Body of pancreas (tissue), 4 donors: ENCODE measurements around the gene PLEKHG4B. TPM values are rescaled to one million over a fixed set of nuclear protein-coding genes. Genes with fewer than 3 reads are reported as not detected.

Source experiments
- ATAC-seq: fragments of 150-250 bp; one replicate; pipeline ENCODE4 v1.9.1; 2016
- DNase-seq, 4 donors: peaks; one replicate each; pipeline ENCODE4 v3.0.0-alpha.2; 2019
- H3K27ac ChIP-seq, 4 donors: fragments of 200-600 bp; sonication (generic); 1 replicate in 3 of 4; 2 replicates in 1 of 4; pipeline versions ENCODE4 v1.5.1 to v1.6.1; 2016 to 2019; ENCODE audit warnings: mild to moderate bottlenecking in 1 of 4, mixed read lengths in 1 of 4, moderate library complexity in 1 of 4
- H3K27me3 ChIP-seq, 2 donors: fragments of 200-600 bp; sonication (generic); one replicate each; pipeline ENCODE4 v1.6.0; 2016; ENCODE audit warnings: mild to moderate bottlenecking in 1 of 2
- H3K36me3 ChIP-seq, 2 donors: fragments of 200-600 bp; sonication (generic); replicated peaks in 1 of 2; 2 replicates each; pipeline ENCODE4 v1.5.1; 2016; ENCODE audit warnings: low read depth in 2 of 2; ENCODE audit not compliant: insufficient read depth in 1 of 2
- H3K4me1 ChIP-seq: fragments of 200-600 bp; sonication (generic); one replicate; pipeline ENCODE4 v1.6.0; 2016
- H3K4me3 ChIP-seq, 2 donors: fragments of 200-600 bp; sonication (generic); 1 replicate in 1 of 2; 2 replicates in 1 of 2; pipeline ENCODE4 v1.5.1; 2016 to 2019
- H3K9me3 ChIP-seq, 3 donors: fragments of 200-600 bp; sonication (generic); 1 replicate in 2 of 3; 2 replicates in 1 of 3; pipeline ENCODE4 v1.5.1; 2016
- POLR2A ChIP-seq, 3 donors: fragments of 450-650 bp; IDR thresholded peaks; one replicate each; pipeline ENCODE4 v1.6.1; 2016; ENCODE audit warnings: antibody characterized with exemption in 3 of 3, mild to moderate bottlenecking in 2 of 3
- WGBS, 2 donors: methylation state at CpG; one replicate each; pipeline ENCODE4 v1.1.5; 2017; 5-methylcytosine and 5-hydroxymethylcytosine counted together
- intact Hi-C: fragments of 100-400 bp; cut with DNase I; formaldehyde crosslinking; loops from one replicate; pipeline ENCODE4 v1.15.1; 2023
- total RNA-seq, 2 donors: library from RNA; depleted of rRNA; stranded (reverse); fragments of >200 nt; gene quantifications; one replicate each; pipeline ENCODE4 v1.1.0, GENCODE V29; 2016
- TF ChIP-seq, protein P1 (sequence below), 7 experiments: fragments of 450-650 bp in 4 of 7; fragments of 200-600 bp in 3 of 7; sonication (generic) in 3 of 7; IDR thresholded peaks; one replicate each; pipeline ENCODE4 v1.5.1; 2016 to 2019; ENCODE audit warnings: antibody characterized with exemption in 7 of 7

The PLEKHG4B gene
- total RNA-seq, 2 donors from 2014 or later = 0.99 to 1.3 TPM

- TF ChIP-seq, protein P1, sequence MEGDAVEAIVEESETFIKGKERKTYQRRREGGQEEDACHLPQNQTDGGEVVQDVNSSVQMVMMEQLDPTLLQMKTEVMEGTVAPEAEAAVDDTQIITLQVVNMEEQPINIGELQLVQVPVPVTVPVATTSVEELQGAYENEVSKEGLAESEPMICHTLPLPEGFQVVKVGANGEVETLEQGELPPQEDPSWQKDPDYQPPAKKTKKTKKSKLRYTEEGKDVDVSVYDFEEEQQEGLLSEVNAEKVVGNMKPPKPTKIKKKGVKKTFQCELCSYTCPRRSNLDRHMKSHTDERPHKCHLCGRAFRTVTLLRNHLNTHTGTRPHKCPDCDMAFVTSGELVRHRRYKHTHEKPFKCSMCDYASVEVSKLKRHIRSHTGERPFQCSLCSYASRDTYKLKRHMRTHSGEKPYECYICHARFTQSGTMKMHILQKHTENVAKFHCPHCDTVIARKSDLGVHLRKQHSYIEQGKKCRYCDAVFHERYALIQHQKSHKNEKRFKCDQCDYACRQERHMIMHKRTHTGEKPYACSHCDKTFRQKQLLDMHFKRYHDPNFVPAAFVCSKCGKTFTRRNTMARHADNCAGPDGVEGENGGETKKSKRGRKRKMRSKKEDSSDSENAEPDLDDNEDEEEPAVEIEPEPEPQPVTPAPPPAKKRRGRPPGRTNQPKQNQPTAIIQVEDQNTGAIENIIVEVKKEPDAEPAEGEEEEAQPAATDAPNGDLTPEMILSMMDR (IDR thresholded peaks at IDR 0.05) = no peak
- TF ChIP-seq POLR2A (IDR thresholded peaks at IDR 0.05) = no peak
- intact Hi-C loops = no loop called here
- Histone ChIP-seq H3K9me3 (no peaks in the 10 kb centered on the region), H3K27ac (no peak overlapping the region), H3K4me3 (no peak overlapping the region), H3K27me3 (no peaks in the 10 kb centered on the region), H3K4me1 (no peaks in the 10 kb centered on the region), H3K36me3 (no peaks in the 10 kb centered on the region)
- 74 to 79% methylated on average over 12 of the region's 12 CpGs for WGBS, 2 donors
- ATAC-seq (no peak), DNase-seq (no peak)
Measured at GRCh38 chr5:157126-157715, 65.3 kb downstream of the PLEKHG4B start.

DNA sequence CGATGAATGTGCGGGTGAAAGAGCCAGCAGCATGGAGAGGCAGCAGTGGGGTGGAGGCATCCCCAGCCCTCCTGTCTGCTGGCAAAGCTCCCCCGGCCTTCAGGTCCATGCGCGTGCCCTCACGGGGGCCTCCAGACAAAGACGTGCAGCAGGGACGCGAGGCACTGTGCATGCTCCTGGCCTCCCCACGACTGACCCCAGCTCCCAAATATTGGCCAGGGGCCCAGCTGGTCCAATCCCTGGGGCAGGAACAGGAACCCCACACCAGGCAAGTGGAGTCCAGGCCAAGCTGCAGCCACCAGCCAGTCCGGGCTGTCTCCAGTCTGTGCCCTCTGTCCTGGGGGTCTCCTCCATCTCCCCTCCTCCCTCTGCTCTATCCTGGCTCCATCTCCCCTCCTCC is 65.8 kb downstream of the PLEKHG4B start:
- Histone ChIP-seq H3K9me3 (no peaks in the 10 kb centered on the region), H3K4me3 (no peak overlapping the region), H3K4me1 (no peaks in the 10 kb centered on the region), H3K27me3 (no peaks in the 10 kb centered on the region), H3K27ac (no peak overlapping the region), H3K36me3 (no peaks in the 10 kb centered on the region)
- no peak for ATAC-seq
- DNase-seq = no peak
- intact Hi-C loops = no loop called here
- WGBS, 2 donors = 79 to 82% methylated on average over 8 to 11 of the region's 11 CpGs
- TF ChIP-seq, protein P1 (IDR thresholded peaks at IDR 0.05) = no peak
- TF ChIP-seq POLR2A (IDR thresholded peaks at IDR 0.05) = no peak

GRCh38 chr5:158807-159447 is 67.0 kb downstream of the PLEKHG4B start:
- TF ChIP-seq, protein P1 (IDR thresholded peaks at IDR 0.05) = no peak
- TF ChIP-seq POLR2A (IDR thresholded peaks at IDR 0.05) = no peak
- H3K27ac ChIP-seq = no peak overlapping the region
- no peaks in the 10 kb centered on the region for H3K27me3 ChIP-seq
- H3K36me3 ChIP-seq = no peaks in the 10 kb centered on the region
- H3K9me3 ChIP-seq = no peaks in the 10 kb centered on the region
- intact Hi-C loops = no loop called here
- ATAC-seq (no peak), DNase-seq (no peak)
- no peak overlapping the region for H3K4me3 ChIP-seq
- 67 to 71% methylated on average over 11 to 17 of the region's 17 CpGs for WGBS, 2 donors
- H3K4me1 ChIP-seq = no peaks in the 10 kb centered on the region

DNA sequence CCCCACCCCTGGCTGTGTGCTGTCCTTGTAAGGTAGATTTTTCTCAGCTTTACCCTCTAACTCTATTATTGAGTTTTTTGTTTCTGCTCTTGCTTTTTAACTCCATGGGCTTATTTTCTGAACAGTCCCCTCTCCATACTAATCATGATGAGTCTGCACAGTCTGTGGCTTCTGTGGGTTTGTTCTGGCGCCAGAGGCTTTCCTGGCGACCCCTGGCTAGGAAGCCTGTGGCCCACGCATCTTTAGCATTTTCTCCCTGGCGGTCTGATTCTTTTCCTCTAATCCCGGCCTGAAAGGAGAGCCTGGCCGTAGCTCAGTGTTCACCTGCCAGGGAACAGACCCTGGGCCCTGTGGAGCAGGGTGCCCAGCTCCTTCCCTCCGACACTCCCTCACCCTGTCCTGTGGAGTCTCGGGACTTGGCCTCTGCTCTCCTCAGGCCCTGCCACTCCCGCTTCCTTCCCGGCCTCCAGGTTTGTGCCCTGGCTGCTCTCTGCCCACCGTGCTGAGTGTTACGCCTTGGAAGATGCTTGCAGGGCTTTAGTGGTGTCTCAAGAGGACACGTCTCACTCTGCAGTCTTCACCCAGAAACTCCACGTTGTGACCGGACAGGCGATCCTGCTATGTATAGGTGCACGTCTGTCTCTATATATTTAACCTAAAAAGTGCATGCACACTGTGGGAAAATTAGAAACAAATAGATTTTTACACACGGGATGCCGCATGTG is 67.6 kb downstream of the PLEKHG4B start:
- 65 to 71% methylated on average over 17 to 19 of the region's 19 CpGs for WGBS, 2 donors
- H3K27me3 ChIP-seq = no peaks in the 10 kb centered on the region
- intact Hi-C loops = no loop called here
- H3K27ac ChIP-seq = no peak overlapping the region
- H3K4me1 ChIP-seq = no peaks in the 10 kb centered on the region
- ATAC-seq = no peak
- TF ChIP-seq POLR2A (IDR thresholded peaks at IDR 0.05) = no peak
- TF ChIP-seq, protein P1 (IDR thresholded peaks at IDR 0.05) = no peak
- no peaks in the 10 kb centered on the region for H3K36me3 ChIP-seq
- no peak for DNase-seq
- H3K9me3 ChIP-seq = no peaks in the 10 kb centered on the region
- H3K4me3 ChIP-seq = no peak overlapping the region
